ENCODE data around the gene USP46. TPM values are rescaled to one million over a fixed set of nuclear protein-coding genes. Genes with fewer than 3 reads are reported as not detected.

The USP46 gene
- total RNA-seq, 2 donors from 2014 or later, result 42.0 to 42.9 TPM

GRCh38 chr4:52546449-52546848 lies 112.7 kb downstream of the USP46 start:
- peak; percentile 30 for DNase-seq
- no peaks in the 10 kb centered on the region for H3K36me3 ChIP-seq (ENCODE audit: control insufficient read depth, insufficient read depth, low read length)
- H3K27me3 ChIP-seq (ENCODE audit: control insufficient read depth, insufficient read depth, low read length, poor library complexity, severe bottlenecking), result no peaks in the 10 kb centered on the region
- TF ChIP-seq, protein P1, sequence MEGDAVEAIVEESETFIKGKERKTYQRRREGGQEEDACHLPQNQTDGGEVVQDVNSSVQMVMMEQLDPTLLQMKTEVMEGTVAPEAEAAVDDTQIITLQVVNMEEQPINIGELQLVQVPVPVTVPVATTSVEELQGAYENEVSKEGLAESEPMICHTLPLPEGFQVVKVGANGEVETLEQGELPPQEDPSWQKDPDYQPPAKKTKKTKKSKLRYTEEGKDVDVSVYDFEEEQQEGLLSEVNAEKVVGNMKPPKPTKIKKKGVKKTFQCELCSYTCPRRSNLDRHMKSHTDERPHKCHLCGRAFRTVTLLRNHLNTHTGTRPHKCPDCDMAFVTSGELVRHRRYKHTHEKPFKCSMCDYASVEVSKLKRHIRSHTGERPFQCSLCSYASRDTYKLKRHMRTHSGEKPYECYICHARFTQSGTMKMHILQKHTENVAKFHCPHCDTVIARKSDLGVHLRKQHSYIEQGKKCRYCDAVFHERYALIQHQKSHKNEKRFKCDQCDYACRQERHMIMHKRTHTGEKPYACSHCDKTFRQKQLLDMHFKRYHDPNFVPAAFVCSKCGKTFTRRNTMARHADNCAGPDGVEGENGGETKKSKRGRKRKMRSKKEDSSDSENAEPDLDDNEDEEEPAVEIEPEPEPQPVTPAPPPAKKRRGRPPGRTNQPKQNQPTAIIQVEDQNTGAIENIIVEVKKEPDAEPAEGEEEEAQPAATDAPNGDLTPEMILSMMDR (conservative IDR thresholded peaks at IDR 0.05), result no peak
- peaks cover 13% of the 10 kb centered on the region for H3K4me1 Mint-ChIP-seq
- no peaks in the 10 kb centered on the region for H3K4me1 ChIP-seq (ENCODE audit: control insufficient read depth, insufficient read depth, low read length)
- H3K9ac ChIP-seq (ENCODE audit: extremely low read depth, low read length, poor library complexity, severe bottlenecking), result no peak overlapping the region
- H3K36me3 Mint-ChIP-seq (ENCODE audit: low read depth), result no peaks in the 10 kb centered on the region
- 80 to 81% methylated on average over 1 to 4 of the region's 4 CpGs for WGBS, 2 experiments (ENCODE audit: insufficient coverage in 1 of 2, insufficient read length in 1 of 2)
- peaks cover 15% of the 10 kb centered on the region for H3K9me3 ChIP-seq (ENCODE audit: control insufficient read depth, low read length)
- no peak overlapping the region for H3K27ac Mint-ChIP-seq
- H3K9me3 Mint-ChIP-seq, result peaks cover 11% of the 10 kb centered on the region
- no peak overlapping the region for H3K27ac ChIP-seq (ENCODE audit: low read depth, low read length)
- H3K27me3 Mint-ChIP-seq (ENCODE audit: insufficient read depth), result no peaks in the 10 kb centered on the region
- H3K4me3 ChIP-seq (ENCODE audit: low read length), result no peak overlapping the region
- no peak overlapping the region for H3K4me3 Mint-ChIP-seq

GRCh38 chr4:52545099-52546069 lies 113.7 kb downstream of the USP46 start:
- H3K4me3 ChIP-seq (ENCODE audit: low read length), result no peak overlapping the region
- peak; percentile 93 for DNase-seq
- Mint-ChIP-seq H3K27ac (no peak overlapping the region), H3K27me3 (ENCODE audit: insufficient read depth) (no peaks in the 10 kb centered on the region), H3K36me3 (ENCODE audit: low read depth) (no peaks in the 10 kb centered on the region), H3K4me3 (no peak overlapping the region), H3K4me1 (peaks cover 10% of the 10 kb centered on the region), H3K9me3 (peaks cover 11% of the 10 kb centered on the region)
- H3K4me1 ChIP-seq (ENCODE audit: control insufficient read depth, insufficient read depth, low read length), result no peaks in the 10 kb centered on the region
- H3K9me3 ChIP-seq (ENCODE audit: control insufficient read depth, low read length), result peaks cover 15% of the 10 kb centered on the region
- H3K36me3 ChIP-seq (ENCODE audit: control insufficient read depth, insufficient read depth, low read length), result no peaks in the 10 kb centered on the region
- WGBS, 2 experiments (ENCODE audit: insufficient coverage in 1 of 2, insufficient read length in 1 of 2), result 45 to 63% methylated on average over 9 to 13 of the region's 13 CpGs
- no peak overlapping the region for H3K27ac ChIP-seq (ENCODE audit: low read depth, low read length)
- no peaks in the 10 kb centered on the region for H3K27me3 ChIP-seq (ENCODE audit: control insufficient read depth, insufficient read depth, low read length, poor library complexity, severe bottlenecking)
- no peak overlapping the region for H3K9ac ChIP-seq (ENCODE audit: extremely low read depth, low read length, poor library complexity, severe bottlenecking)
- TF ChIP-seq, protein P1 (conservative IDR thresholded peaks at IDR 0.05), result peak; percentile 95

Other genes with a start within 250 kb of the USP46 start
- 1 to 10 TPM; 3.1 to 4.9 TPM for gene ERVMER34-1, start 92.1 kb upstream of the USP46 start, total RNA-seq
- 10 to 100 TPM in 1 of 2 donors, 1 to 10 TPM in 1; 7.0 to 12.7 TPM for gene RASL11B, start 203.0 kb upstream of the USP46 start, total RNA-seq